GM06990 (cell line): ENCODE data around the gene TGFBR3.

Experiments used
- DNase-seq: peaks from one replicate; pipeline ENCODE4 v3.0.0-alpha.2; 2011; ENCODE audit not compliant: insufficient read length; ENCODE audit errors: extremely low read depth
- H3K27me3 ChIP-seq: replicated peaks from 2 replicates; pipeline ENCODE4 v1.6.0; 2011; ENCODE audit warnings: low read length; ENCODE audit not compliant: control insufficient read depth, insufficient read depth
- H3K36me3 ChIP-seq: 2 replicates; pipeline ENCODE4 v1.5.1; 2011; ENCODE audit warnings: low read length; ENCODE audit not compliant: control insufficient read depth, insufficient read depth
- H3K4me3 ChIP-seq: replicated peaks from 2 replicates; pipeline ENCODE4 v1.5.1; 2011; ENCODE audit warnings: low read depth, mild to moderate bottlenecking, control low read depth, low read length
- CTCF ChIP-seq: IDR thresholded peaks from 2 replicates; pipeline ENCODE4 v1.5.1; 2011; ENCODE audit warnings: low read length, control low read depth, mild to moderate bottlenecking, inconsistent platforms; ENCODE audit not compliant: insufficient read depth, poor library complexity, severe bottlenecking

TGFBR3 gene

GRCh38 chr1:91777630-91778300, 108.2 kb downstream of the TGFBR3 start:
- no peaks in the 10 kb centered on the region for H3K27me3 ChIP-seq
- no peak overlapping the region for H3K4me3 ChIP-seq
- DNase-seq: no peak
- TF ChIP-seq CTCF: no peak
- H3K36me3 ChIP-seq: no peaks in the 10 kb centered on the region; the same call in 1 of the 2 replicates

GRCh38 chr1:91777196-91777595, 108.8 kb downstream of the TGFBR3 start:
- H3K36me3 ChIP-seq: no peaks in the 10 kb centered on the region
- TF ChIP-seq CTCF: no peak
- no peaks in the 10 kb centered on the region for H3K27me3 ChIP-seq
- no peak for DNase-seq
- H3K4me3 ChIP-seq: no peak overlapping the region

GRCh38 chr1:91776068-91776794, 109.7 kb downstream of the TGFBR3 start:
- Histone ChIP-seq H3K4me3 (no peak overlapping the region), H3K36me3 (no peaks in the 10 kb centered on the region), H3K27me3 (no peaks in the 10 kb centered on the region)
- DNase-seq: no peak
- TF ChIP-seq CTCF: no peak

- Histone ChIP-seq H3K4me3 (no peak overlapping the region), H3K27me3 (no peaks in the 10 kb centered on the region), H3K36me3 (no peaks in the 10 kb centered on the region)
- TF ChIP-seq CTCF: no peak
- DNase-seq: no peak
Observed at GRCh38 chr1:91775227-91775626, 110.7 kb downstream of the TGFBR3 start.

- Histone ChIP-seq H3K27me3 (no peaks in the 10 kb centered on the region), H3K4me3 (no peak overlapping the region), H3K36me3 (no peaks in the 10 kb centered on the region)
- no peak for TF ChIP-seq CTCF
- no peak for DNase-seq
Observed at GRCh38 chr1:91774520-91775203, 111.3 kb downstream of the TGFBR3 start.
